ENCODE measurements around the gene GAK. TPM values are rescaled to one million over a fixed set of nuclear protein-coding genes. Genes with fewer than 3 reads are reported as not detected.

GAK gene
- total RNA-seq, 1 donor from 2014 or later, result 116 TPM

- Mint-ChIP-seq H3K36me3 (ENCODE audit: insufficient read depth) (peaks cover 43% of the 10 kb centered on the region), H3K27ac (no peak overlapping the region), H3K4me1 (ENCODE audit: low read depth) (no peaks in the 10 kb centered on the region), H3K9me3 (ENCODE audit: low read depth) (no peaks in the 10 kb centered on the region), H3K27me3 (no peaks in the 10 kb centered on the region), H3K4me3 (ENCODE audit: low read depth) (no peak overlapping the region)
- no peak for DNase-seq (ENCODE audit: low spot score, unreplicated experiment)
- no peak for TF ChIP-seq CTCF (IDR thresholded peaks at IDR 0.05; ENCODE audit: unreplicated experiment)
These were observed 71.6 kb downstream of the GAK start for GRCh38 chr4:860561-860960.

GRCh38 chr4:859496-859895, 72.6 kb downstream of the GAK start:
- peaks cover 41% of the 10 kb centered on the region for H3K36me3 Mint-ChIP-seq (ENCODE audit: insufficient read depth)
- no peak overlapping the region for H3K4me3 Mint-ChIP-seq (ENCODE audit: low read depth)
- no peaks in the 10 kb centered on the region for H3K27me3 Mint-ChIP-seq
- TF ChIP-seq CTCF (IDR thresholded peaks at IDR 0.05; ENCODE audit: unreplicated experiment), result no peak
- H3K4me1 Mint-ChIP-seq (ENCODE audit: low read depth), result no peaks in the 10 kb centered on the region
- H3K27ac Mint-ChIP-seq, result no peak overlapping the region
- DNase-seq (ENCODE audit: low spot score, unreplicated experiment), result no peak
- no peaks in the 10 kb centered on the region for H3K9me3 Mint-ChIP-seq (ENCODE audit: low read depth)

- no peak overlapping the region for H3K4me3 Mint-ChIP-seq (ENCODE audit: low read depth)
- H3K36me3 Mint-ChIP-seq (ENCODE audit: insufficient read depth), result peaks cover 41% of the 10 kb centered on the region
- no peaks in the 10 kb centered on the region for H3K9me3 Mint-ChIP-seq (ENCODE audit: low read depth)
- no peaks in the 10 kb centered on the region for H3K4me1 Mint-ChIP-seq (ENCODE audit: low read depth)
- no peak overlapping the region for H3K27ac Mint-ChIP-seq
- TF ChIP-seq CTCF (IDR thresholded peaks at IDR 0.05; ENCODE audit: unreplicated experiment), result no peak
- no peak for DNase-seq (ENCODE audit: low spot score, unreplicated experiment)
- H3K27me3 Mint-ChIP-seq, result no peaks in the 10 kb centered on the region
These were observed 73.2 kb downstream of the GAK start for GRCh38 chr4:858831-859451.

- no peak for TF ChIP-seq CTCF (IDR thresholded peaks at IDR 0.05; ENCODE audit: unreplicated experiment)
- H3K4me1 Mint-ChIP-seq (ENCODE audit: low read depth), result no peaks in the 10 kb centered on the region
- no peaks in the 10 kb centered on the region for H3K9me3 Mint-ChIP-seq (ENCODE audit: low read depth)
- H3K36me3 Mint-ChIP-seq (ENCODE audit: insufficient read depth), result peaks cover 38% of the 10 kb centered on the region
- H3K27ac Mint-ChIP-seq, result no peak overlapping the region
- no peak for DNase-seq (ENCODE audit: low spot score, unreplicated experiment)
- no peaks in the 10 kb centered on the region for H3K27me3 Mint-ChIP-seq
- H3K4me3 Mint-ChIP-seq (ENCODE audit: low read depth), result no peak overlapping the region
These were observed 74.1 kb downstream of the GAK start for GRCh38 chr4:858041-858481.

GRCh38 chr4:857461-857860, 74.7 kb downstream of the GAK start:
- H3K4me1 Mint-ChIP-seq (ENCODE audit: low read depth), result no peaks in the 10 kb centered on the region
- DNase-seq (ENCODE audit: low spot score, unreplicated experiment), result no peak
- no peak overlapping the region for H3K4me3 Mint-ChIP-seq (ENCODE audit: low read depth)
- no peaks in the 10 kb centered on the region for H3K9me3 Mint-ChIP-seq (ENCODE audit: low read depth)
- TF ChIP-seq CTCF (IDR thresholded peaks at IDR 0.05; ENCODE audit: unreplicated experiment), result no peak
- peaks cover 32% of the 10 kb centered on the region for H3K36me3 Mint-ChIP-seq (ENCODE audit: insufficient read depth)
- H3K27ac Mint-ChIP-seq, result no peak overlapping the region
- no peaks in the 10 kb centered on the region for H3K27me3 Mint-ChIP-seq

Data from progenitor cell of endocrine pancreas (in vitro differentiated cells).